ENCODE measurements around the gene HILPDA.

The HILPDA gene

DNA sequence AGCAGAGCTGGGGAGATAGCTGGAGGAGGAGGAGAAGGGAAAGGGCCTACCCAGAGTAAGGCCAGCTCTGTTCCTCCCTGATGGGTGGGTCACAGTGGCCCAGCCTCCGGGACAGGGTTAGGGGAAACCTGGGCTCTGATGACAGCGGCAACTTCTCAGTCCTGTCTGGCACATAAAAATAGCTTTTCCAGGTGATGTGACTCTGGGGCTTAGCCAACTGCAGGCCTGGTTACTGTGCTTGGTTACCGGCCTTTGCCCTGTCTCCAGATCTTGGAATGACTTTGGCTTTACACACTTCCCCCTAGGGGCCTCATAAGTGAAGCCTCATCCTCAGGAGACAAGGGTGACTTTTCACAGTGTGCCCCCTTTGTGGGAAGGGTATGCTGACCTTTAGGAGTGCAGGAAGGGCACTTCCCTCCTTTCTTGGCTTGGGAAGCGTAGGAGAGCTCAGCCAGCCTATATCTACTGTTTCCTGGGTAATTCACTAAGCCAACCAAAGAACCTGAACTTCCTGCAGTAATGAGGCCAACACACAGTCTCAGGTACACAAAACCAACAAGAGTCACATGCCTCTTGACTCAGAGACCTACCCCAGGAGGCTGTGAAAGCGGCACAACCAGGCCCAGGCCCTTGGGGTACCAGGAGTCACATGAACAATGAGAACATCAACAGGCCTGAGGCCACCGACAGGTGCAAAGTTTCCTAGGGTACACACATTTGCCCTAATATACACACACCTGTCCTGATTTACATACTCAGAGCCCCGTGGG, 11.7 kb upstream of the HILPDA start:
- Histone ChIP-seq H3K27me3 (ENCODE audit: insufficient read depth, low read length, poor library complexity, severe bottlenecking) (no peaks in the 10 kb centered on the region), H3K4me1 (ENCODE audit: insufficient read depth, low read length, poor library complexity, severe bottlenecking) (no peaks in the 10 kb centered on the region), H3K9ac (ENCODE audit: low read depth, low read length, poor library complexity, severe bottlenecking) (no peak overlapping the region), H3K9me2 (replicated peaks; ENCODE audit: low read depth, low read length) (no peaks in the 10 kb centered on the region), H3K4me2 (ENCODE audit: low read depth, low read length, poor library complexity, severe bottlenecking) (no peak overlapping the region), H3K4me3 (ENCODE audit: low read length, poor library complexity, severe bottlenecking) (no peak overlapping the region), H3K36me3 (ENCODE audit: insufficient read depth, low read length) (no peaks in the 10 kb centered on the region), H2AFZ (ENCODE audit: low read length) (peak overlapping the region; percentile 41; the same call in 1 of the 2 replicates), H3F3A (ENCODE audit: low read depth) (no peaks in the 10 kb centered on the region), H4K20me1 (ENCODE audit: insufficient read depth, low read length, poor library complexity, severe bottlenecking) (no peaks in the 10 kb centered on the region), H3K79me2 (ENCODE audit: insufficient read depth, low read length) (no peaks in the 10 kb centered on the region), H3K9me3 (ENCODE audit: insufficient read depth, low read depth, low read length) (no peaks in the 10 kb centered on the region)
- no peak for TF ChIP-seq EZH2phosphoT487 (IDR thresholded peaks at IDR 0.05; ENCODE audit: borderline replicate concordance)
- TF ChIP-seq, protein P1, sequence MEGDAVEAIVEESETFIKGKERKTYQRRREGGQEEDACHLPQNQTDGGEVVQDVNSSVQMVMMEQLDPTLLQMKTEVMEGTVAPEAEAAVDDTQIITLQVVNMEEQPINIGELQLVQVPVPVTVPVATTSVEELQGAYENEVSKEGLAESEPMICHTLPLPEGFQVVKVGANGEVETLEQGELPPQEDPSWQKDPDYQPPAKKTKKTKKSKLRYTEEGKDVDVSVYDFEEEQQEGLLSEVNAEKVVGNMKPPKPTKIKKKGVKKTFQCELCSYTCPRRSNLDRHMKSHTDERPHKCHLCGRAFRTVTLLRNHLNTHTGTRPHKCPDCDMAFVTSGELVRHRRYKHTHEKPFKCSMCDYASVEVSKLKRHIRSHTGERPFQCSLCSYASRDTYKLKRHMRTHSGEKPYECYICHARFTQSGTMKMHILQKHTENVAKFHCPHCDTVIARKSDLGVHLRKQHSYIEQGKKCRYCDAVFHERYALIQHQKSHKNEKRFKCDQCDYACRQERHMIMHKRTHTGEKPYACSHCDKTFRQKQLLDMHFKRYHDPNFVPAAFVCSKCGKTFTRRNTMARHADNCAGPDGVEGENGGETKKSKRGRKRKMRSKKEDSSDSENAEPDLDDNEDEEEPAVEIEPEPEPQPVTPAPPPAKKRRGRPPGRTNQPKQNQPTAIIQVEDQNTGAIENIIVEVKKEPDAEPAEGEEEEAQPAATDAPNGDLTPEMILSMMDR (conservative IDR thresholded peaks at IDR 0.05; ENCODE audit: low read length) = no peak

DNA sequence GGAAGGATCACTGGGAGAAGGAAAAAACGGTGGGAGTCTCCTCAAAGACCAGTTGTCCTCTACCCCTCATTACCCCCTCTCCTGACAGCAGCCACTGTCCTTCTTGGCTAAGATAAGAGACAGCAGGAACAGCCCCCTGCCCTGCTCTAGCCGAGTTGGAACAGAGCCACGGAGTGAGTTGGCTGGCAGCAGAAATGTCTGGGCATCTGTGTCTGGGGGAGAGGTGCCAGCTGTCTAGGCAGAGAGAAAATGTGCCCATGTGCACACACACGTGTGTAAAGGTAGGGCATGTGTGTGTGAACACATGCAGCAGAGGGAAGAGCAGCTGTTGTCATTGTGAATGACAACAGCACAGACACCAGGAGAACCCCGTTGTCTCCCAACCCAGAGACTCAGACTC, 9.4 kb upstream of the HILPDA start:
- Histone ChIP-seq H3K9ac (ENCODE audit: low read depth, low read length, poor library complexity, severe bottlenecking) (no peak overlapping the region), H2AFZ (ENCODE audit: low read length) (no peak overlapping the region), H3K4me3 (ENCODE audit: low read length, poor library complexity, severe bottlenecking) (no peak overlapping the region), H3K4me1 (ENCODE audit: insufficient read depth, low read length, poor library complexity, severe bottlenecking) (no peaks in the 10 kb centered on the region), H3K4me2 (ENCODE audit: low read depth, low read length, poor library complexity, severe bottlenecking) (no peak overlapping the region), H4K20me1 (ENCODE audit: insufficient read depth, low read length, poor library complexity, severe bottlenecking) (no peaks in the 10 kb centered on the region), H3K9me3 (ENCODE audit: insufficient read depth, low read depth, low read length) (no peaks in the 10 kb centered on the region), H3K36me3 (ENCODE audit: insufficient read depth, low read length) (no peaks in the 10 kb centered on the region), H3F3A (ENCODE audit: low read depth) (no peaks in the 10 kb centered on the region), H3K79me2 (ENCODE audit: insufficient read depth, low read length) (no peaks in the 10 kb centered on the region), H3K27me3 (ENCODE audit: insufficient read depth, low read length, poor library complexity, severe bottlenecking) (no peaks in the 10 kb centered on the region), H3K9me2 (replicated peaks; ENCODE audit: low read depth, low read length) (no peaks in the 10 kb centered on the region)
- TF ChIP-seq, protein P1 (conservative IDR thresholded peaks at IDR 0.05; ENCODE audit: low read length) = no peak
- TF ChIP-seq EZH2phosphoT487 (IDR thresholded peaks at IDR 0.05; ENCODE audit: borderline replicate concordance) = no peak

DNA sequence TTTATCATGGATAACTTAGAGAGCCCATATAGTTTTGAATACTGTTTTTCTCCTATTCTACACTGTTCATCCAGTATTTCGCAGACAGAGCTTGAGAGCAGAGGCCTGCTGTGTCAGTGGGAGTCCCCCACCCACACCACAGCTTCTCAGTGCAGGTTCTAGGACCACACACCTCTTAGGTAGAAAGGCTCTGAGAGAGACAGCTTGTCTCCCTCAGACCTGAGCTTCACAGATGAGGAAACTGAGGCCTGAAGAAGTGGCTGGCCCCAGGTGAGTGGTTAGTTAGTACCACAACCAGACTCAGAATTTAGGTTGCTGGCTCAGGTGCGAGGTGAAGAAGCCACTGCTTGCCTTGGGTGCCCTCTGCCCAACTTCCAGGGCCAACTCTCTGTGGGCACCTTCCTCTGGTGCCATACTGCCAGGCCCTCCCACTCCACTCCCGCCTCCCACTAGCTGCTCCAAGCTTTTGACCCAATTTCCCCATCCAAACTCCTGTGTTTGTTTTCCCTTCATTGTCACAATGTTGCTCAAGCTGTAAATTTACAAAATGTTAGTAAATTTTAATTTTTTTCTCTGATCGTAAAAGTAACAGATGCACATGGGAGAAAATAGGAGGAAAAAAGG, 7.6 kb upstream of the HILPDA start:
- H3F3A ChIP-seq (ENCODE audit: low read depth) = no peaks in the 10 kb centered on the region
- no peak overlapping the region for H3K4me2 ChIP-seq (ENCODE audit: low read depth, low read length, poor library complexity, severe bottlenecking)
- no peaks in the 10 kb centered on the region for H4K20me1 ChIP-seq (ENCODE audit: insufficient read depth, low read length, poor library complexity, severe bottlenecking)
- H3K4me3 ChIP-seq (ENCODE audit: low read length, poor library complexity, severe bottlenecking) = no peak overlapping the region
- TF ChIP-seq EZH2phosphoT487 (IDR thresholded peaks at IDR 0.05; ENCODE audit: borderline replicate concordance) = no peak
- H3K4me1 ChIP-seq (ENCODE audit: insufficient read depth, low read length, poor library complexity, severe bottlenecking) = no peaks in the 10 kb centered on the region
- H3K9ac ChIP-seq (ENCODE audit: low read depth, low read length, poor library complexity, severe bottlenecking) = no peak overlapping the region
- H3K79me2 ChIP-seq (ENCODE audit: insufficient read depth, low read length) = no peaks in the 10 kb centered on the region
- H3K9me2 ChIP-seq (replicated peaks; ENCODE audit: low read depth, low read length) = no peaks in the 10 kb centered on the region
- H3K36me3 ChIP-seq (ENCODE audit: insufficient read depth, low read length) = no peaks in the 10 kb centered on the region
- H3K9me3 ChIP-seq (ENCODE audit: insufficient read depth, low read depth, low read length) = no peaks in the 10 kb centered on the region
- H3K27me3 ChIP-seq (ENCODE audit: insufficient read depth, low read length, poor library complexity, severe bottlenecking) = no peaks in the 10 kb centered on the region
- no peak overlapping the region for H2AFZ ChIP-seq (ENCODE audit: low read length)

Measured in Loucy (cell line).